GM12892 (cell line): ENCODE results near the gene CYP4A22.

ENCODE experiments used
- POLR2A ChIP-seq: IDR thresholded peaks from 2 replicates; pipeline ENCODE4 v1.6.1; 2011; ENCODE audit warnings: low read depth, low read length, control low read depth
- TAF1 ChIP-seq: IDR thresholded peaks from 2 replicates; pipeline ENCODE4 v1.6.1; 2011; ENCODE audit warnings: low read depth, mild to moderate bottlenecking, control low read depth, low read length, borderline replicate concordance

- TF ChIP-seq POLR2A (no peak), TAF1 (no peak)
These were observed 50.6 kb downstream of the CYP4A22 start for GRCh38 chr1:47187926-47188250.
